Gastrocnemius medialis (tissue), 4 donors: Measurements from ENCODE around the gene AEBP1. TPM values are rescaled to one million over a fixed set of nuclear protein-coding genes. Genes with fewer than 3 reads are reported as not detected.

Source experiments
- ATAC-seq, 2 donors: fragments of 150-250 bp; one replicate each; pipeline ENCODE4 v1.9.1; 2016
- DNase-seq, 2 donors: peaks; one replicate each; pipeline ENCODE4 v3.0.0-alpha.2; 2019
- H3K27ac ChIP-seq, 4 donors: fragments of 200-600 bp; sonication (generic); 1 replicate in 1 of 4; 2 replicates in 3 of 4; pipeline ENCODE4 v1.5.1; 2016 to 2018; ENCODE audit warnings: mild to moderate bottlenecking in 2 of 4, moderate library complexity in 1 of 4
- H3K27me3 ChIP-seq, 3 donors: fragments of 200-600 bp; sonication (generic) in 2 of 3; 1 replicate in 1 of 3; 2 replicates in 2 of 3; pipeline versions ENCODE4 v1.5.1 to v1.6.0; 2016 to 2019; ENCODE audit warnings: mild to moderate bottlenecking in 1 of 3, moderate library complexity in 1 of 3
- H3K36me3 ChIP-seq, 2 donors: fragments of 200-600 bp; sonication (generic) in 1 of 2; one replicate each; pipeline ENCODE4 v1.5.1; 2017 to 2018
- H3K4me1 ChIP-seq, 2 donors: fragments of 200-600 bp; sonication (generic) in 1 of 2; one replicate each; pipeline ENCODE4 v1.5.1; 2016 to 2017; ENCODE audit warnings: mild to moderate bottlenecking in 2 of 2
- H3K4me3 ChIP-seq, 4 donors: fragments of 200-600 bp; sonication (generic) in 3 of 4; 1 replicate in 1 of 4; 2 replicates in 3 of 4; pipeline ENCODE4 v1.5.1; 2016 to 2019; ENCODE audit warnings: mild to moderate bottlenecking in 2 of 4
- H3K9me3 ChIP-seq, 3 donors: fragments of 200-600 bp; sonication (generic) in 2 of 3; 1 replicate in 1 of 3; 2 replicates in 2 of 3; pipeline ENCODE4 v1.5.1; 2016 to 2019
- POLR2A ChIP-seq, 2 donors: fragments of 450-650 bp; IDR thresholded peaks; one replicate each; pipeline ENCODE4 v1.6.1; 2017; ENCODE audit warnings: antibody characterized with exemption in 2 of 2, mild to moderate bottlenecking in 2 of 2, moderate library complexity in 2 of 2
- in situ Hi-C, 4 donors: fragments of 200-750 bp; cut with MboI; loops; one replicate each; pipeline versions ENCODE4 v1.15.0 to v1.8.0; 2017; ENCODE audit warnings: low sequenced_read_pairs in 4 of 4
- intact Hi-C: fragments of 100-400 bp; cut with DNase I; formaldehyde crosslinking; loops from one replicate; pipeline ENCODE4 v1.15.1; 2023; ENCODE audit warnings: low total_unique reads
- total RNA-seq, 4 donors: library from RNA; depleted of rRNA; stranded (reverse); fragments of >200 nt; gene quantifications; one replicate each; pipeline versions ENCODE4 v1.1.0 to v1.2.3, GENCODE V29; 2016
- TF ChIP-seq, protein P1 (sequence below), 5 experiments: fragments of 450-650 bp in 3 of 5; fragments of 200-600 bp in 2 of 5; sonication (generic) in 2 of 5; IDR thresholded peaks in 4 of 5; conservative IDR thresholded peaks in 1 of 5; 1 replicate in 4 of 5; 2 replicates in 1 of 5; pipeline ENCODE4 v1.5.1; 2016 to 2019; ENCODE audit warnings: antibody characterized with exemption in 5 of 5, mild to moderate bottlenecking in 3 of 5, moderate library complexity in 3 of 5

The AEBP1 gene
- total RNA-seq, 4 donors from 2014 or later: 5.8 to 23.6 (median 15.9) TPM

DNA sequence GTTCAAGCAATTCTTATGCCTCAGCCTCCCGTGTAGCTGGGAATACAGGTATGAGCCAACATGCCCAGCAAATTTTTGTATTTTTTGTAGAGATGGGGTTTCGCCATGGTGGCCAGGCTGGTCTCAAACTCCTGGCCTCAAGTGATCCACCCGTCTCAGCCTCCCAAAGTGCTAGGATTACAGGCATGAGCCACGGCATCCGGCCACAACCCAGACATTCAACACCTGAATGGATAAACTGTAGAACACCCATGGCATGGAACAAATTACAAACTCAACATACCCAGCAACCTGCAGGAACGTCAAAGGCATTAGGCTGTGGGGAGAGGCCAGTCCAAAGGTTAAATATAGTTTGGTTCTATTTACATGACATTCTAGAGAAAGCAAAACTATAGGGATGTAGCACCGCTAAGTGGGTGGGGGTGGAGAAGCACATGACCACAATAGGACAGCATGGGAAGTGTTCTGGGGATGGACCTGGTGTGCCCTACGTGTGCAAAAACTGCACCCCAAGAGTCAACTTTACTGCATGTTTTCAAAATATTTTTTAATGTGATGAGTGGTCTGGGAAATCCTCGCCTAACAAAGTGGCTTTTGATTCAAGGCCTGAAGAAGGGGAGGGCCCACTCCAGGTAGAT, 32.3 kb upstream of the AEBP1 start:
- intact Hi-C loops (no loop called here), in situ Hi-C loops (no loop called here)
- Histone ChIP-seq H3K27me3 (no peaks in the 10 kb centered on the region), H3K4me1 (peaks cover 38 to 46% of the 10 kb centered on the region in 2 donors), H3K27ac (peak overlapping the region; percentile 71 to 87 (median 81)), H3K9me3 (no peaks in the 10 kb centered on the region), H3K4me3 (no peak overlapping the region), H3K36me3 (peaks cover 0 to 14% of the 10 kb centered on the region in 2 donors)
- TF ChIP-seq POLR2A (IDR thresholded peaks at IDR 0.05): no peak
- TF ChIP-seq, protein P1, sequence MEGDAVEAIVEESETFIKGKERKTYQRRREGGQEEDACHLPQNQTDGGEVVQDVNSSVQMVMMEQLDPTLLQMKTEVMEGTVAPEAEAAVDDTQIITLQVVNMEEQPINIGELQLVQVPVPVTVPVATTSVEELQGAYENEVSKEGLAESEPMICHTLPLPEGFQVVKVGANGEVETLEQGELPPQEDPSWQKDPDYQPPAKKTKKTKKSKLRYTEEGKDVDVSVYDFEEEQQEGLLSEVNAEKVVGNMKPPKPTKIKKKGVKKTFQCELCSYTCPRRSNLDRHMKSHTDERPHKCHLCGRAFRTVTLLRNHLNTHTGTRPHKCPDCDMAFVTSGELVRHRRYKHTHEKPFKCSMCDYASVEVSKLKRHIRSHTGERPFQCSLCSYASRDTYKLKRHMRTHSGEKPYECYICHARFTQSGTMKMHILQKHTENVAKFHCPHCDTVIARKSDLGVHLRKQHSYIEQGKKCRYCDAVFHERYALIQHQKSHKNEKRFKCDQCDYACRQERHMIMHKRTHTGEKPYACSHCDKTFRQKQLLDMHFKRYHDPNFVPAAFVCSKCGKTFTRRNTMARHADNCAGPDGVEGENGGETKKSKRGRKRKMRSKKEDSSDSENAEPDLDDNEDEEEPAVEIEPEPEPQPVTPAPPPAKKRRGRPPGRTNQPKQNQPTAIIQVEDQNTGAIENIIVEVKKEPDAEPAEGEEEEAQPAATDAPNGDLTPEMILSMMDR (IDR thresholded peaks at IDR 0.05 in 4 of 5, conservative IDR thresholded peaks at IDR 0.05 in 1 of 5): no peak
- ATAC-seq: no peak
- DNase-seq: no peak

DNA sequence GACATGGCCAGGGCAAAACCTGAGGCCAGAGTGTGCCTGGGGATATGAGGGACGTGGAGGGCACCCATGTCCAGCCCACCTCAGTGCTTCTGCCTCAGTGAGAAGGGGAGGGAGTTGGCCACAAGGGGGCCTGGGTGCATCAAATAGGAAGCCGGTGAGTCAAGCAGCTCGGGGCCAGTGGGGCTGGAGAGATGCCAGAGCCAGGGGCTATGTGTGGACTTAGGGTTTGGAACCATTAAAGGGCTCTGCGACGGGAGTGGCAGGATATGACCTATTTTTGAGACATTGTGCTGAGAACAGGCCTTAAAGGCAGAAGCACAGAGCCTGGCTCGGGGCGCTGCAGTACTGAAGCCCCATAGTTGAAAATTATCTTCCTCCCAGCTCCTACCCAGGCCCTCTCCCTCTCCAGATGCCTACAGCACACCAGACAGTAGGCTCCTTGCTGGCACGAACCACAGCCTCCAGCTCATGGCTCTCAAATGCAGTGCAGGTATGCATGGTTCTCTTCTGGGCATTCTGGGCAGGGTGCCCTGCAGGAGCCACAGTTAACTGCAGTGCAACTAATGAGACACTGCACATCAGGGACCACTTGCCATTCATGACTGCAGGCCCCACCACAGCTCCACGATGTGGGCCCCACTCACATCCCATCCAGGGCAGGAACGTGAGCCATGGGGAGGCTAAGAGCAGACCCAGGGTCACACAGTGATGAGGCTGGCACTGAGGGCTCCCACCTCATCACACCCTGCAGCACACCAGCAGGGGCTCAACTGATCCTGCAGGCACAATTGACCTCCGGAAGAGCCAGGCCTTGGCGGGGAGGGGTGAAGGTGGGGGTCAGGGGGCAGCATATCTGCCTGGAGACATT, 31.5 kb upstream of the AEBP1 start:
- in situ Hi-C loops (no loop called here), intact Hi-C loops (no loop called here)
- Histone ChIP-seq H3K27ac (peak overlapping the region; percentile 71 to 87 (median 81)), H3K36me3 (peaks cover 0 to 21% of the 10 kb centered on the region in 2 donors), H3K9me3 (no peaks in the 10 kb centered on the region), H3K27me3 (no peaks in the 10 kb centered on the region), H3K4me3 (no peak overlapping the region), H3K4me1 (peaks cover 30 to 43% of the 10 kb centered on the region in 2 donors)
- peak in 1 of 2 donors; percentile 77 for DNase-seq
- peak in 1 of 2 donors; percentile 37 for ATAC-seq
- TF ChIP-seq, protein P1 (IDR thresholded peaks at IDR 0.05 in 4 of 5, conservative IDR thresholded peaks at IDR 0.05 in 1 of 5): peak; percentile 37 to 69 (median 58)
- TF ChIP-seq POLR2A (IDR thresholded peaks at IDR 0.05): no peak

DNA sequence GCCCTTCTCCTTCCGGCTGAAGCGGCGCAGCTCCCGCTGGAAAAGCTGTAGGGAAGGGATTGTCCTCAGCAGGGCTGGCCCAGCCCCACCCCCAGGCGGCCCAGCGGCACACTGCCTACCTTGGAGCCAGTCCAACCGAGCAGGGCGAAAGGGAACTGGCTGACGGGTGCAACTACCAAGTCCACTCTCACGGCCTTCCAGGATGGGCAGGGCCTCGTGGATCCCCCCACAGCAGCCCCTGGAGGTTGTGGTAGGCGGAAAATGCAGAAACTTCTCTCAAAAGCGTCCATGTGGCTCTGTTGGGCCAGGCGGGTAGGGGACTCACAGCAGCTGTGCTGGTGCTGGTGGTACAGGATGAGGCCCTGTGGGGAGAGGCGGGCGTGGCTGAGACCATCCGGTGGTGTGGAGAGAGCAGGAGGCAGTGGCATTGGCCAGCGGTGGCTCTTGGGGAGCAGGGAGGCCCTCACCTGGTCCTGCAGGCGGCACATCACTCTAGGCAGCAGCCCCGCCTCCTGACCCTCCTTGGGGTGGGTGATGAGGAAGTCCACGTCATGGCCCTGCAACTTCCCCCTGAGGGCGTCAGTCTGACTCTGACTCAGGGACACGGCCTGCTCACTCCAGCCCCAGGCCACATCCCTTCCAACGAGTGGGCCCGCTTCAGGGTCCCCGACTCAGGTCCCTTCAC, 30.3 kb upstream of the AEBP1 start:
- intact Hi-C loops (no loop called here), in situ Hi-C loops (no loop called here)
- Histone ChIP-seq H3K4me1 (peaks cover 36 to 46% of the 10 kb centered on the region in 2 donors), H3K27me3 (no peaks in the 10 kb centered on the region), H3K9me3 (no peaks in the 10 kb centered on the region), H3K4me3 (no peak overlapping the region), H3K27ac (peak overlapping the region; percentile 71 to 87 (median 81)), H3K36me3 (peaks cover 0 to 29% of the 10 kb centered on the region in 2 donors)
- DNase-seq (peak; percentile 71 to 87), ATAC-seq (peak; percentile 59 to 66)
- TF ChIP-seq, protein P1 (IDR thresholded peaks at IDR 0.05 in 4 of 5, conservative IDR thresholded peaks at IDR 0.05 in 1 of 5): peak in 1 of 5 experiments; percentile 29
- peak in 1 of 2 donors; percentile 32 for TF ChIP-seq POLR2A (IDR thresholded peaks at IDR 0.05)

DNA sequence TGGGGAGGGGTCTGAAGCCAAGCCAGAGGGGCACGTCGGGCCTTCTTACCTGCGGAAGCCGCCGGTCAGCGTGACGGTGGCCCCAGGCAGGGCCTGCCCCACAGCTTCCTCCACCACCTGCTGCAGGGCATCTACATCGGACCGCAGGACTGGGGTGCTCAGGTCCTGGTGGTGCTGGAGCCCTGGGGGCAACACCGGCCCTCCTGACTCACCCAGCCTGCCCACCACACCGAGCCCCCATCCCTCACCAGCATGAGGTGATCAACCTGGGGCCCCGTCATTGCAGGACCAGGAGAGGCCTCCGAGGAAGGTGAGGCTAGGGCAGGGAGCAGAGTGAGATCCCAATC, 29.8 kb upstream of the AEBP1 start:
- H3K27ac ChIP-seq: peak overlapping the region; percentile 71 to 87 (median 81)
- no peak for ATAC-seq
- no peak for DNase-seq
- no peak overlapping the region for H3K4me3 ChIP-seq
- intact Hi-C loops (no loop called here), in situ Hi-C loops (no loop called here)
- H3K27me3 ChIP-seq: no peaks in the 10 kb centered on the region
- H3K4me1 ChIP-seq: peaks cover 41 to 51% of the 10 kb centered on the region in 2 donors
- peaks cover 0 to 34% of the 10 kb centered on the region in 2 donors for H3K36me3 ChIP-seq
- no peak for TF ChIP-seq POLR2A (IDR thresholded peaks at IDR 0.05)
- TF ChIP-seq, protein P1 (IDR thresholded peaks at IDR 0.05 in 4 of 5, conservative IDR thresholded peaks at IDR 0.05 in 1 of 5): no peak
- no peaks in the 10 kb centered on the region for H3K9me3 ChIP-seq
